Skin of body (tissue), 2 donors: ENCODE data around the gene PDCD7. TPM values are rescaled to one million over a fixed set of nuclear protein-coding genes. Genes with fewer than 3 reads are reported as not detected.
"Not testable (repeated sequence)": the region's sequence is repeated elsewhere in the genome, so short reads cannot be mapped to it uniquely, and the experiment has no call there.

ENCODE experiments used
- DNase-seq: peaks from one replicate; lab custom pipeline; 2025; lab: John Stamatoyannopoulos, UW
- total RNA-seq: library from RNA; depleted of rRNA; stranded (reverse); fragments of >200 nt; gene quantifications from one replicate; pipeline ENCODE4 v1.2.3, GENCODE V29; 2014

Gene PDCD7
- 10.9 TPM for total RNA-seq

GRCh38 chr15:65133548-65134200, at the start of gene PDCD7:
Gene PDCD7, minus strand, starts transcription at chr15:65133808. Its CDS starts 27 bp downstream, at chr15:65133781.
- peak; percentile 93 for DNase-seq

- no peak for DNase-seq
These were observed 48.9 kb upstream of the PDCD7 start for GRCh38 chr15:65182538-65182937.

GRCh38 chr15:65181582-65182353, 48.2 kb upstream of the PDCD7 start:
- DNase-seq: not testable (repeated sequence)

DNA sequence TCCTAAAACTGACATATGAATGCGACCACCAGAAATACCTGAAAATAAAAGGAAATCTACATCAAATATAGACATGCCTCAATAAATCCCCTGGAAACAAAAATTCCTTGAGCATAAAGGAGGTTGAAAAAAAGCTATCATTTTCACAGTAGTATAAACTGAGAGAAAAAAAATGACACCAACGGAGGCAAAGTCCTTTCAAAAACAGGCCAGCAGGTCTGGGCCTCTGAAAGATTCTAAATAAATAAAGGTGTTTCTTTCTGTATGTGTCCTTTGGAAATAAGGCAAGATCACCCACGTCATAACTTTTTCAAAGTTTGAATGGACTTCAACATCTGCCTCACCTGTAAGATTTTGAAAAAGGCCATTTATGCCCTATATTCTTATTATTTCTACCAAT, 46.6 kb upstream of the PDCD7 start:
- DNase-seq: no peak

DNA sequence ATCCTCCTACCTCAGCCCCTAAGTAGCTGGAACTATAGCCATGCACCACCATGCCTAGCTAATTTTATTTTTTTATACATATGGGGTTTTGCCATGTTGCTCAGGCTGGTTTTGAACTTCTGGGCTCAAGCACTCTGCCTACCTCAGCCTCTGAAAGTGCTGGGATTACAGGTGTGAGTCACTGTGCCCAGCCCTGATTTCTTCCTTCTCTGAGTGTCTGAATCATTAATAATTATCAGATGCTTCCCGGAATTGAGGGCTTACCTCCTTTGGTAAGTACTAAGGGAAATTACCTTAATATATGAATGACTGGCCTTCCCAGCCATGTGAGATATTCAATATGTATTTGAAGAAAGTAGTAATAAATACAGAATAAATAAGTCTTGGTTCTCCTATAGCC, 44.3 kb upstream of the PDCD7 start:
- no peak for DNase-seq

GRCh38 chr15:65176056-65176455, 42.4 kb upstream of the PDCD7 start:
- no peak for DNase-seq

DNA sequence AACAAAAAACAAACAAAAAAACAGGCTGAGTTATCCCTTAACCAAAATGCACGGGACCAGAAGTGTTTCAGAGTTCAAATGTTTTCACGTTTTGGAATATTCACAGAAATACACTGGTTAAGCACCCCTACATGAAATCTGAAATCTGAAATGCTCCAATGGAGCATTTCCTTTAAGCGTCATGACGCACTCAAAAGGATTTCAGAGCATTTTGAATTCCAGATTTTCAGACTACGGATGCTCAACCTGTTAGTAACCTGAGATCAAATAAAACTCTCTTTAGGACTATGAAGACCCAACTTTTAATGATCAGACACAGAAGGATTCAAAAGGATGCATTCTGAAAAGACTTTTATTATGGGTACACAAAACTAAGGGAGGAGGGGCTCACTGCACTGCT, 41.9 kb upstream of the PDCD7 start:
- no peak for DNase-seq

DNA sequence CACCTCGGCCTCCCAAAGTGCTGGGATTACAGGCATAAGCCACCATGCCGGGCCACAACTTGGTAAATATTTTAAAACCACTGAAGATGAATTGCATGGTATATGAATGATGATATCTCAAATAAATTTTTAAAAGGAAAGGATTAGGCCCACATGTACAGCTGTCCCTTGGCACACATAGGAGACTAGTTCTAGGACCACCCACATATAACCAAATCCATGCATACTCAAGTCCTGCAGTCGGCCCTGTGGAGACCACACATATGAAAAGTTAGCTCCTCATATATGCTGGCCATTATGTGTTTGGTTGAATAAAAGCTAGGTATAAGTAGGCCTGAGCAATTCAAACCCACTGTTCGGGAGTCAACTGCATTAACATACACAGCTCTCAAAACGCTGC, 40.9 kb upstream of the PDCD7 start:
- no peak for DNase-seq

- DNase-seq: no peak
These were observed 38.9 kb upstream of the PDCD7 start for GRCh38 chr15:65172531-65172930.

GRCh38 chr15:65171428-65171827, 37.8 kb upstream of the PDCD7 start:
- no peak for DNase-seq

- no peak for DNase-seq
These were observed 32.3 kb upstream of the PDCD7 start for GRCh38 chr15:65165875-65166274.

DNA sequence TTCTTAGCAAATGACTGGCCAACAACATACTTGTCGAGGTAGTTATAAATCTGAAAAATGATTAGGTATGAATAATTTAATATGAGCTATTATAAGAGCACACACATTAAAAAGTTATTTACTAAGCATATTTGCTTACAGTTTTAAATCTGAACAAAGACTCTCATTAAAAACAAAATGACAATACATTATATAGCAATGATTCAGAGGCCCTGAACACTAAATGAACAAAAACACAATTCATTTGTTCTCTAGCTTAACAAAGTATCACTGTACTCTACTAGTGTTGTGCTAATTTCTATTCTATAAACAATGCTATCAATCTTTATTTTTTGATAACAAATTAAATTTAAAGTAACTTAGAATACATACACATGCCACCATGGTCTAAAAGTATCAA, 30.5 kb upstream of the PDCD7 start:
- DNase-seq: no peak

- no peak for DNase-seq
These were observed 29.4 kb upstream of the PDCD7 start for GRCh38 chr15:65163041-65163440.

GRCh38 chr15:65156692-65157091, 23.1 kb upstream of the PDCD7 start:
- no peak for DNase-seq

- DNase-seq: no peak
These were observed 21.1 kb upstream of the PDCD7 start for GRCh38 chr15:65154720-65155119.

GRCh38 chr15:65147902-65148301, 14.3 kb upstream of the PDCD7 start:
- DNase-seq: no peak

GRCh38 chr15:65146438-65146837, 12.8 kb upstream of the PDCD7 start:
- no peak for DNase-seq

DNA sequence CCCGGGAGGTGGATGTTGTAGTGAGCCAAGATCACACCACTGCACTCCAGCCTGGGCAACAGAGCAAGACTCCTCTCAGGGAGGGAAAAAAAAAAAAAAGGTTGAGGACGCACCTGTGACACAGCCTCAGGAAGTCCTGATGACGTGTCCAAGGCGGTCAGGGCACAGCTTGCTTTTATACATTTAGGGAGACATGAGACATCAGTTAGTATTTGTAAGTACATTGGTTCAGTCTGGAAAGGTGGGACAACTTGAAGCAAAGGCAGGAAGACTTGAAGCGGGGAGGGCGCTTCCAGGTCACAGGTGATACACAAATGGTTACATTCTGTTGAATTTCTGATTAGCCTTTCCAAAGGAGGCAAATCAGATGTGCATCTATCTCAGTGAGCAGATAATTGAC, 5.0 kb upstream of the PDCD7 start:
- DNase-seq: not testable (repeated sequence)

DNA sequence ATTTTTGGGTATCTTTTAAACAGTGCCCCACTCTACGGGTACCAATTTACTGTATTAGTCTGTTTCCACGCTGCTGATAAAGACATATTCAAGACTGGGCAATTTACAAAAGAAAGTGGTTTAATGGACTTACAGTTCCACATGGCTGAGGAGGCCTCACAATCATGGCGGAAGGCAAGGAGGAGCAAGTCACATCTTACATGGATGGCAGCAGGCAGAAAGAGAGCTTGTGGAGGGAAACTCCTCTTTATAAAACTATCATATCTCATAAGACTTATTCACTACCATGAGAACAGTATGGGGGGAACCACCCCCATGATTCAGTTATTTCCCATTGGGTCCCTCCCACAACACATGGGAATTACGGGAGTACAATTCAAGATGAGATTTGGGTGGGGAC, 4.3 kb upstream of the PDCD7 start:
- DNase-seq: not testable (repeated sequence)

DNA sequence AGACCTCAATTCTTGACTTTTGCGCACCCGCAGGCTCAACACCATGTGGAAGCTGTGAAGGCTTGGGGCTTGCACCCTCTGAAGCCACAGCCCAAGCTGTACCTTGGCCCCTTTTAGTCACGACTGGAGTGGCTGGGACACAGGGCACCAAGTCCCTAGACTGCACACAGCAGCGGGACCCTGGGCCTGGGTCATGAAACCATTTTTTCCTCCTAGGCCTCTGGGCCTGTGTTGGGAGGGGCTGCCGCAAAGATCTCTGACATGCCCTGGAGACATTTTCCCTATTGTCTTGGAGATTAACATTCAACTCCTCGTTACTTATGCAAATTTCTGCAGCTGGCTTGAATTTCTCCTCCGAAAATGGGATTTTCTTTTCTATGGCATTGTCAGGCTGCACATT, 3.5 kb upstream of the PDCD7 start:
- not testable (repeated sequence) for DNase-seq

DNA sequence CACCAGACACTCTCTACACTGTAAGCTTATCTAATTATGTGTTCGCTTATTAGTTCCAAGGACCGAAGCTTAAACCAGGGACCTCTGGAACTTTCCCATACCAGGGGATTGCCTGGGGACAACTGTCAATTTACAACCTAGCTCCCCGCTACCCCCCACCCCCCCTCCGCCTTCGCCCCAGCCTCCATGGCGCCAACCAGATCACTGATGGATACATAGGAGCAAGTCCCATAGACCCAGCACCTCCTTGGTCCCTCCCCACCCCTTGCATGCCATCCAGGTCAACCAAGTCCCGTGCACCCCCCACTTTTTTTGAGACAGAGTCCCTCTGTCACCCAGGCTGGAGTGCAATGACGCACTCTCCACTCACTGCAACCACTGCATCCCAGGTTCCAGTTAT, 930 bp upstream of the PDCD7 start:
- DNase-seq: no peak

DNA sequence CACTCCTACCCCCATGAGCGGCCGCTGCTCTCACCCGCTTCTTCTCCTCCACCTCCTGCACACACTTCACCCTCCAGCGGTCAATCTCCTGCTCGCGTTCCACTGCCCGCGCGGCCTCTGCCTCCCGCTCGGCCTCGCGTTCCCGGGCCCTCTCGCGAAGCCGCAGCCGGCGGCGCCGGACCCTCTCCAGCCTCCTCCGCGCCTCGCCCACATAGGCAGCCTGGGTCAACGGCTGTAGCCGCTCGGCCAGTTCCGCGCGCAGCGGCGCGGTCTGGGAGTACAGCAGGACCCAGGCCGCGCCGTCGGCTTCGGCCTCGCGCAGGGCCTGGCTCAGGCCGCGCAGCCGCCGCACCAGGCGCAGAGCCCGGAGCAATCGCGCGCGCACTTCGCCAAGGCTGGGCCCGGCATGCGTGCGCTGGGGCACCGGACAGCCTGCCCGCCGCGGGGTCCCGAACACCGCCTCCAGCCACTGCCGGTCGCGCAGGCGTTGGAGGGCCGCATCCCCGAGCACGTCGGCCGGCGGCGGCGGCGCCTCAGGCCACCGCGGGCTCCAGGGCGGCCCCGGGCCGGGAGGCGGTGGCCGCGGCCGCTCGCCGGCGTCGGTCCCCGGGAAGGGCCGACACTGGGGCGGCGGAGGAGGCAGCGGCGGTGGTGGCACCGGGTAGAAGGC, 595 bp downstream of the PDCD7 start:
- DNase-seq: no peak

GRCh38 chr15:65130941-65131340, 2.7 kb downstream of the PDCD7 start:
- no peak for DNase-seq
